ENCODE data around the gene VPS13D.

VPS13D gene

DNA sequence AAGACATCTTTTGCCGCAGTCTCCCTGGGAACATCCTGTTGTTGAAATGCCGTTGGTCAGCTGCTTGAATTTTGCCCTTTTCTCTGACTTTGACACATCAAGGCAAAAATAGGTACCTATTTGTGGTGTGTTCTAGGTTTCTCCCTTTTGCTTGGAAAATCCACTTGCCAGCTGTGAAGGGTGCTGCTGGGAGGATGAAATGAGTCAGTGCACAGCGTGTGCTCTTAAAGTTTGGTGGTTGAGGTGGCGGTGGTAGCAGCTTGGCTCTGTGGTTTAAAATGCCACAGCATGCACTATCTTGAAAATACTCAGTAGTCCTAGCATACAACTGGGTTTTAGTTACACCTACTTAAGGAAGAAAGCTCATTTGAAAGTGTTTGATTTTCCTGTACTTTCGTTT, 204.3 kb downstream of the VPS13D start:
- DNase-seq: peak; percentile 68

DNA sequence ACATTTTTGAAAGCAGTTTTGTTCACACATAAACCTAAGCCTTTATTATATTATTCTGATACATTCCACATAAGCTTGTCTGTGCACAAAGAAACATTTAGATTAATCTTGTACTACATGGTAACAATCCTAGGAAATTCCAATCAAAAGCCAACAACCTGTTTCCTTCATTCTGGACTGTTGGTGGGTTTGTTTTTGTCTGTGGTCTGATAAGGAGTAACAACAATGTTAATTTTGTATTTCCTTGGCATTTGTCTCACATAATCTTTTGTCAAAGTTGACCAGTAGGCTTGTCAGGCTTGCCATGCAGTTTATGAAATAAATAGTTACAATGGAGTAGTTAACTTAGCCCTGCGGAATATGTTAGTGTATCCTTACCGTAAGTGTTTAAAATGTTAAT, 204.9 kb downstream of the VPS13D start:
- DNase-seq: no peak

DNA sequence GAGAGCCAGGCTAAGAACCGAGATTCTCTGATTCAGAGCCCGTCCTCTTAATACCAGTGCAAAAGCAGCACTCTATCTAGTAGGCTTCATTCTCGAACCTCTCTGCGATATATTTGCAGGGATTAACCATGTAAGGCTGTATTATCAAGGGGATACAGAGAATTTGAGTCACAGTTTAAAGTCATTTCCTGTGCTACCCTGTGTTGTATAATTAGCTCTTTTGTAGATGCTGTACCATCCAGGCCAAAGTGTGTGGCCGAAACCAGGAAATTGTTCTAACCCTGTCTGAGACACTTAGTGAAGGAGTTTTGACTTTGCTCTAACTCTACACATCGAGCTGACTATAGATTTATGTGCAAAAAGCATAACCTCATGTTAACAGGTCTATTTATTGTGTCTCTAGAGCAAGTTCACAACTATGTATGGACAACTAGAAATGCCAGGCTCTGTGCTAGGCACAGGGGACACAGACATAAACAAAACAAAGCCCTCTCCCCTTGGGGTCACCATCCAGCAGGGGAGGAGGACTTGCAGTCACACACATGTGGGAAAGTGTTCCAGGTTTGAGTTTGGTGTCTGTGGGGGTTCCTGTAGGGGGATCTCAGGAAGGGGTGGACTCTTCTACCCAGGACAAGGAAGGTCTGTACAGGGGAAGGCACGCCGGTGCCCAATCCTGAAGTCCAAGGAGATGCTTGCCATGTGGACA, 206.0 kb downstream of the VPS13D start:
- no peak for DNase-seq

DNA sequence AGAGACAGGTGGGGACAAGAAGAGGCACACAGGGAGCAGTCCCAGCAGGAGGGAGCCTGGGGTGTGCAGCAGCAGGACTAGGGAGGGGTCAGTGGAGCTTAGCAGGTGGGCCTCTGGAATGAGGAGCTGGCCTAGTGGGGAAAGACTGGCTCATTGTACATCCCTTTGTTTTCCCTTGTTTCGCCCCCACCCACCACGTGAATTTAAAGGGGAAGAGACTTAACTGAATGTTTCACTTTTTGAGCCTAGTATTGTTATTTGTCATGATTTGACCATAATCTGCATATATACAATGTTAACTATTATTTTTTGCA, 206.5 kb downstream of the VPS13D start:
- no peak for DNase-seq

DNA sequence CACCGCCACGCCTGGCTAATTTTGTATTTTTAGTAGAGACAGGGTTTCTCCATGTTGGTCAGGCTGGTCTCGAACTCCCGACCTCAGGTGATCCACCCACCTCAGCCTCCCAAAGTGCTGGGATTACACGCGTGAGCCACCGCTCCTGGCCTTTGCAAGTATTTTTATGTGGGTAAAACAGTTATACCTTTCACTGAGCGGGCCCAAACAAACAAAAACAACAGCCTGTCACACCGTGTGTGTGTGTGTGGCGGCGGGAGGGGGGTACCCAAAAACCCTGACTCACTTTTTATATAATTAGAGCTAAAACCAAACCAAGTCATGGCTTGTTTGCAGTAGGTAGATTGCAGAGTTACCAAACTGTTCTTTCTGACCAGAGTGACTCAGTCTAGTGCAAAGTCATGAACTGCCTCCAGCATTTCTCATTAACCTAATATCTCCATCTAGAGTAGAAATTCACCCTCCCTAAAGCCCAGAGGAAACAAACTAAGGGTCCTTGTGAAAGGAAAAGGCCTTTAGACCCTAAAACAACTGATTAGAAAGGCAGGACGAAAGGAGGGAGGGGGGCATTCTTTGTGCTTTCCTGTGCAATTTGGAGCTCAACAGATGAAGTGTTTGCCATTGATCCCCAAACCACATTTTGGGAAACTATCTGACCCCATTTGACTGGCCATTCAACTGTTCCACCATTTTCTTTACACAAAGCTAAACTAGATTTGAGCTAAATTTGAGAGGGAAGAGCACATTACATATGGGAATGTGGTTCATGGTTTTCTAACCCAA, 207.2 kb downstream of the VPS13D start:
- DNase-seq: peak; percentile 60

DNA sequence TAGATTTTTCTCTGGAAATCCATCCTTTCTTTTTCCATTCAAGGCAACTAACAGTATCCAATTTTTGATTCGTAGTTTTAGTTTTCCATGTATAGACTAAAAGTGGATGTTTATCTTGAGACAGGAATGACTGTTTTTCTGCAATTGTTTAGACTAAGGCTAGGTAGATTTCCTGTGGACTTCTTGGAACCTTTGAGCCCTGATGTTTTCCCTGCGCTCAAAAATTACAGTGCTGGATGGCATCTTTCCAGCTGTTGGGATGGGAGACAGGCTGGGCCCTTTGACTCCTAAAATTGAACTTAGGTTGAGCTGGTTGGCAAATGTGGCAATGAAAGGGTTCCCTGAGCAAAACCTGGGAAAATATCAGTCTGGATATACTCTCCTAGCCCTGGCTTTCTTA, 207.8 kb downstream of the VPS13D start:
- no peak for DNase-seq

DNA sequence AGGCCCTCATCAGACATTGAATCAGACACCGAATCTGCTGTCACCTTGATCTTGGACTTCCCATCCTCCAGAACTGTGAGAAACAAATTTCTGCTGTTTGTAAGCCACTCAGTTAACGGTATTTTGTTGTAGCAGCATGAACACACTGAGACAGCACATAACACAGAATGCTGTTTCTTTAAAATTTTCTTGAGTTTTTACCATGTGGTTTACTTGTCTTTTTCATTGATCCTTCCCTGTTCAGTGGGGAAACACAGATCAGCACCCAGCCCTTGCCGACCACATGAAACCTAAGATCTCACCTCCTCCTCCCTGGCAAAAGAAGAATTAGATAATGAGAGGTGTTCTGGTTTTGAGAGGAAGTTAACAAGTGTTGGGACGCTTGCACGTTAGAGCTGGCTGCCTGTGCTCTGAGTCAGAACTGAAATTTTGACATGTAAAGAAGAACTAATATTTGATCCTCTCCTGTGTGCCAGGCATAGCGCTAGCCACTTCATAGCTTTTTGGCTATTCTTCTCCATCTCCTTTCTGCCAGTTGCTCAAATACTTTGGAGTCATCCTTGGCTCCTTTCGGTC, 208.6 kb downstream of the VPS13D start:
- no peak for DNase-seq

DNA sequence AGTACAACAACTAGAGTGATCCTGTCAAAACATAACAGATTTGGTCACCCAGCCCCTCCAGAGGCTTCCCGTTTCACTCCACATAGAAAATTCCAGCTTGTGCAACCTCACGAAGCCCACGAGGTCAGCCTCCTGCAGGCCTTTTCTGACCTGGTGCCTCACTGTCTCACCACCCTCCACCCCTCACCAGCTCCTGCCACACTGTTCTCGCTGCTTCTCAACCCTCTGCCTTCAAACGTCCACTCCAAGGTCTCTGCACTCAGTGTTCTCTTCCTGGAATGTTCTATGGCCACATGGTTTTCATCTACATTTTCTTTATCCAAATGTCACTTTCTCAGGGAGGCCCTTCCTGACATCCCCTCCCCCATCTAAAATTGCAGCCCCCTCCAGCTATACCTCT, 209.2 kb downstream of the VPS13D start:
- DNase-seq: no peak

DNA sequence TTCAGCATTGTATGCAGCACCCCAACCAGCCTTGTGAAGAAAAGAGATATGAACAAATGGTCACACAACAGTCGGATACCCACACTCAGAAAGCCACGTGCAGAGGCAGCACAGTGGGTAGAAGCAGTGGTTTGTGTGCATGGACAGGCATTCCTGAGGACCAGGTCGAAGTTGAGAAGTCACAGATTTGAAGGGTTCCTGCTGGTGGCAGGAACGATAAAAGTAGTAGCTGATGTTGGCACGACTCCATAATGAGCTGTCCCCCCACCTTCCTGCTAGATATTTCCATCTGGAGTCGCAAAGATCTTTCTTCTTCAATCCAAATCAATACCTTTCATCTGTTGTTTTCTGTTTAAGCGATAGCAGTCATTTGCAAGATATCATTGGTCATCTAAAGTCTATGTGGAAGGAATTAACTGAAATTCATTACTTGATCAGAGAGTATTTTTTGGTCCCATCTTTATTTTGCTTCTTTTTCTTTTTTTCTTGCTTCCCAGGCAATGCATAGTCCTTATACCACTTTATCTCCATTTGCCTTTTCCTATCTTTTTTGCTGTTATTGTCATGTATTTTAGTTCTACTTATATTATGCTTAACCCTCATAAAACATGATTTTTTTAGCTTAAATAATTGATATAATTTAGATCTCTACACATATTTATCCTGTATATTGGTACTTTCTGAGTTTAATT, 211.7 kb downstream of the VPS13D start:
- DNase-seq: no peak

DNA sequence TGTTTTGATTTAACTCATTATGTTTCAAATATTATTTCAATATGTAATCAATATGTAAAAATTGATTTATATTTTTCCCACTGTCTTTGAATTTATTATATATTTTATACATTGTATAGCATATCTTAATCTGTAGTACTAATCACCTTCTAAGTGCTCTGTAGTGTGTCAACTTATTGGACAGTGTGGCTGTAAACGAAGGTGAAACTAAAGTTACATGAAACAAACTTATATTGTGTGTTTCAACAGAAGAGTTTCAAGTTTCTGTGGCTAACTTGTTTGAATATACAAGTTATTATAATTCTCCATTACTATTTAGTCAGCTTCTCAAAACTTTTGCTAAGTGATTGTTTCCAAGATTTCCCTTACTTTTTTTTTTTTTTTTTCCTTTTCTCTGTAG, 212.4 kb downstream of the VPS13D start:
- DNase-seq: no peak

DNA sequence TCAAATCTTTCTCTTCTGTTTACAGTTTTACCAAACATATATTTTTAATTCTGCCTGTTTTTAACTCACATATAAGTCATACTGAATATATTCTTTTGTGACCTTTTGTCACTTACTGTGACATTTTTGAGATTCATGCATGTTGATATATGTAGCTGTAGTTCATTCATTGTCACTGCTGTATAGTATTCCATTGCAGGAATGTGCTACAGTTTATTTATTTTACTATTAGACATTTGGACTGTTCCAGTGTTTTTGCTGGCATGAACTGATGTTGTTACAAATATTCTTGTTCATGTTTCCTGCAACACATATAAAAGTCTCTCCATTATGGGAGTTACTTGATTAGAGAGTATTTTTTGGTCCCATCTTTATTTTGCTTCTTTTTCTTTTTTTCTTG, 213.3 kb downstream of the VPS13D start:
- no peak for DNase-seq

DNA sequence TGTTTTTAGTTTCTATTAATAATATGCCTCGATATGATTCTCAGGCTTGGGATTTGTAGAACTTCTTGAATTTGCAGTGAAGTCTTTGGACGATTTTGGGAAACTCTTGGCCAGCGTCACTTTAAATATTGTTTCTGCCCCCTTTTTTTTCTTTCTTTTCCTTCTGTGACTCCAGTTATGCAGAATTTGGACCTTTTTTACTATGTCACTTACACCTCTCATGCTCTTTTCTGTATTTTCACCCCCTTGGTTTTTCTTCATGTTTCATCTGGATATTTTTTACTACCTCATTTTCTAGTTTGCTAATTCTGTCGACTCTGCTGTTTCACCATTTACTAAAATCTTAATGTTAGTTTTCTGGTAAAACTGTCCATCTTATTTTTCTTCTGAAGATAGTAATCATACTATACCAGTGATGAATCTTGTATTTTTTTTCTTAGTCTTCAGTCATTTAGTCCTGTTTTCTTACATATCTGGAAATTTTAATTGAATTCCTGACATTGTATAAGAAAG, 214.6 kb downstream of the VPS13D start:
- no peak for DNase-seq

DNA sequence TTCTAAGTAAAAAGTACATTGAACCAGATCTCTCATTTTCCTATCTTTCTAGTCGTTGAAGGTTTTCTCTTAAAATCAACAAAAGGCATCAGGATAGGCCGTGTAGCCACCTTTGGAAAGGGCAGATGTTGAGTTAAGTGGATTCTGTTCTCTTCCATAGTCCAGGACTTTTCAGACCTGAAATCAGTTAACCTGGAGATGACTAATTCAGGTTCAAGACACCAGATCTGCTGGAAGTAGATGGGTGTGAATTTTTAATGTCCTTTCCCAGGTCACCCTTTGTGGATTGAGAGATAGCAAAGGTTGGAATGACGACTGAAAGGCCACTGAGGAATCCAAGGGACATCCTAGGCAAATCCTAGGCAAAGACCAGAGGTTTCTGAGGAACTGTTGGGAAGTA, 215.4 kb downstream of the VPS13D start:
- no peak for DNase-seq

DNA sequence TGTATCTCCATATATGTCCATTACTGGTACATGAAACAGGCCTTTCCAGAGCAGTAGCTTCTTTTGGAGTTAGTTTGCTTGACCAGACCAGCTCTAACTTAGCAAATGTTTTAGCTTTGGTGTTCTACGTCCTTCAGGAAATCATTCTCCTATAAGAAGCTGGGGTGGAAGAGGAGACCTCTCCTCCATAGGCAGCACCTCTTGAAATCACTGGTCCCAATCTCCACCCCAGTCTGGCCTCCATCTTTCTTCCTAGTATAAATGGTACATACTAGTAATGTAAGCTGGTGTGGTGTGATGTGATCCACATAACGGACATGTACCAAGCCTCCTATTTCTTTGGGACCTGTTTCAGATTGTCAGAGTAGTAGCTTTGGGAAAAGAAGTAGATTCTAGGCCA, 216.8 kb downstream of the VPS13D start:
- no peak for DNase-seq

DNA sequence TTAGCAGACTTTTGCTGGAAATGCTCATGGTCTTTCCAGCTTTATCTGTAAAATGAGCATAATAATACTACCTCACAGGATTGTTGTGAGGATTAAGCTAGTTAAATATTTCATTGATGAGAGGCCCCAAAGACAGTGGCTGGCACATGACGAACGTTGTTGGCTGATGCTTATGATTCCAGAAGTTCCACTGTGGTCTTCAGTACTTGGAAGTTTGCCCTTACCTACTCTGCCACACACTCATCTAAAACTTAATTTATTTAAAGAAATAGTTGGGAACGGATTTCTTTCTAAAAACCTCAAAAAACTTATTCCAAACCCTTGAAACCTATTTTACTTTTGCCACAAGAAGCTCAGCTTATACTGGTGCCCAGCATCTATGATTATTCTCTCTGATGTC, 217.5 kb downstream of the VPS13D start:
- peak; percentile 61 for DNase-seq

DNA sequence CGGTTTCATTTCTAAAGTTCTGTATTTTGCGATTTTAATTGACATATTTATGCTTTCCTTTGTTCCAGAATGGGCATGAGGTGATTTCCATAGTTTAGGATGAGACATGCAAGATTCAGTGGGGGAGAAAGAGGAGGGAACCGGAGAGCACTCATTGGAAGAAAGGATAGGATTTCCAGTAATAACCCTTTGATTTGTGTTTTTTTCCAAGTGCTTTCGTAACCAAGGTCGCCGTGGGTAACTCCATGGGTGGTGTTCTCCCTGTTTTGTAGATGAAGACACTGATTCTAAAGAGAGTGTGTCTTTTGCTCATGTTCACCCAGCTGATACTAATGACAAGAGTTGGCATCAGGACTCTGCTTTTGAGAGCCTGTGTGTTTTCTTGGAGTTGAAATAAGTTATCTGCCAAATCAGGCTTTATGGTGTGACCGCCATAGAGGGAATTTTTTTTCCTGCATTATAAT, 218.1 kb downstream of the VPS13D start:
- DNase-seq: peak; percentile 38

DNA sequence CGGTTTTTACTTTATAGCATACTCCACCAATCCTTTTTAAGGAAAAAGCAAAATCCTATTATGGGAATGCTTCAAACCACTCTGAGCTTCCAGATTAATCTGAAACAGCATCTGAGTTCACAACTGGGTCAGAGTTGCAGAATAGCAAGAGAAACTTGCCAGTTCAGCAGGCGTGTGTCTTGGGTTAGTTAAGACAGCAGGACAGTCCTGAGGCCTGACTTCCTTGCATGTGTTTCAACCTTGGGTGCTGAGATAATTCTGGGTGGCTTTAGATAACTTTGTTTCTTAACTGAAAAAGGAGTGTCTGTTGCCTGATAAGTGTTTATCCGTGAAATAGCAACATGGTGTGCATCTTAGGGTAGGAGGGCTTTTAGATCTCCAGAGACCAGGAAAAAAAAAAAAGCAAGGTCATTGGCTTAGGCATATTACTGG, 218.9 kb downstream of the VPS13D start:
- no peak for DNase-seq

DNA sequence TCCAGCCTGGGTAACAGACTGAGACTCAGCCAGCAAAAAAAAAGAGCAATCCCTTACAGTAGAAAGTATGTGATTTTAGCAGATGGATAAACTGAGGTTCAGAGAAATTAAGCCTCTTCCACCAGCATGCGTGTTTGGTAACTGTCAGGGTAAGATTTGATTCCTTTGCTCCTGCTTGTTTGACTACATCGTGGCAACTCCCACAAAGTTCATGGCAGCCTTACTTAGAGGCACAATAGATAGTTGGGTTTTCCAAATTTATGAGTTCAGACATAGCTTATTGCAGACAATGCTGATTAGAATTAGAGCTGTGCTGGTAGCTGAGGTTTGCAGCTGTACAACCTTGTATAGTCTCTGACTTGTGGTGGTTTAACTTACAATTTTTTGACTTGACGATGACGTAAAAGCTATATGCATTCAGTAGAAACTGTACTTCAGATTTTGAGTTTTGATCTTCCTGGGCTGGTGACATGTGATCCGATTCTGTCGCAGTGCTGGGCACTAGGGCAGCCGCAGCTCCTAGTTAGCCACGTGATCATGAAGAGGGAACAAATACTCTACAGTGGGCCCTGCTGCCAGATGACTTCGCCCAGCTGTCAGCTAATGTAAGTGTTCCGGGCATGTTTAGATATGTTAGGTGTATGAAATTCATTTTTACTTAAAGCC, 220.4 kb downstream of the VPS13D start:
- no peak for DNase-seq

DNA sequence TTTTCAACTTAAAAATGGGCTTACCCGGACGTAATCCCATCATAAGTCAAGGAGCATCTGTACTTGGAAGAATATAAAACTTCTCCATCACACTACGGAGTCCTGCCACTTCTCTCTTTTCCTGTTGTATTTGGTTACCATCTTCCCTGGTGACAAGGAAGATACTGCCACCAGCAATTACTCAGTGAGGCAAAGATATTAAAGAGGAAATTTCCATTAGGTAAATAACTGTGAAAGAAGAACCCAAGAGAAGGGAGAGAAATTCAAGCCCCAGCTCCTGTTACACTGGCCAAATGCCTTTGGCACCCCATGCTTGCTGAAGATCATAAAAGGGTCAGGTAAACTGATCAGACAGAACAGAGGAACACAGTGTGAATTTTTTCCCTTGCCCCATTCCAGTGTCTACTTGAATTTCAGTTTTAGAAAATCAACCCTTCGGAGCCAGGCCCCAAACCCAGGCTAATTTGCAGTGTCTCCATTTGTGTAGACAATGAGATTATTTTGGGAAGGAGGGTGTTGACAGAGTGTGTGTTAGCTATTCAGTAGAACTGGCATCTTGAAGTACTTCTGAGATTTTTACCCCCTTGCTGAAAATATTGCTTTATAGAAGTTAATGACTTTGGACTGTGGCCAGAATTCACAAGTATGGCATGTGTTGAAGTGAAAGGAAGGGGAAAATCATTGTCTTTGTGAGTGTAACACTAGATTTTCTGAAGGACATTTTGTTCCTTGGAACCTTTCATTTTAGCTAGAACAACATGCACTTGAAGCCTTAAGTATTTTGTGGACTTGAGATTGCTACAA, 221.1 kb downstream of the VPS13D start:
- DNase-seq: no peak

DNA sequence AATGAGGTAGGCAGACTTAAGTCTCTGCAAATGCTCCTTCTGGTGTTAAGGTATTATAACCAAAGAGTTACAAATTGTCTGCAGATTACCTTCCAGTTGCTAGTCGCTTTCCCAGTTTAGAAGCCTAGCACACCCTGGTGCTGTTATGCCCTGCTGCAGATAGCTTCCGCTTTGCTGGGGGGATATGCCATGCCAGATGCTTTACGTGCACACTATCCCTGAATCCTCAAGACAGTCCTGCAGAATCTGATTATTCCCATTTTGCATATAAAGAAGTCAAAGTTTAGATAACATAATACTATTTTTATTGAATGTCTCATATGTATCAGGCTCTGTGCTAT, 221.7 kb downstream of the VPS13D start:
- no peak for DNase-seq

DNA sequence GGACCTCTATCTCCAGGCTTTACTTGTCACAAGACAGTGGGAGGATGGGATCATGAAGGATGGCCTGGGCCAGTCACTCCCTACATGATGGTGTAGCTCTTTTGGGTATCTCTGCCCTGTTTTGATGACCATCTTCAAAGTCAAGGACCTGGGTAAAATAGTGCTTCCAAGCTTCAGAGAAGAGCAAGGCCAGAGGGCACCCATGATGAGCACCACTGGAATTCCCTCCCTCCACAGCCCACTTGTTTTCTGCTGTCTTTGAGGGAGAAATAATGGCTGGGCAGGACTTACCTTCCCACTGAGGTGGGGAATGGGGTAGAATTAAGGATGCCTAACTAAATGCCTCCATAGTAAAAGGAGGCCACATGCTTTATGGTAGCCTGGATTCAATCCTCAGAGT, 222.4 kb downstream of the VPS13D start:
- DNase-seq: no peak

Data from HCEC 1CT (cell line).